OCI-LY1 (cell line): ENCODE measurements around the gene PC.

Source experiments
- H2AFZ ChIP-seq: fragments of 200-600 bp; sonication (generic), shearing (Covaris generic); 2 replicates; pipeline ENCODE4 v1.6.0; 2014; ENCODE audit warnings: antibody characterized with exemption, mild to moderate bottlenecking, low read length
- H3F3A ChIP-seq: fragments of 200-600 bp; sonication (generic), shearing (Covaris generic); 2 replicates; pipeline ENCODE4 v1.6.0; 2014; ENCODE audit warnings: mild to moderate bottlenecking, antibody characterized with exemption, low read length, moderate library complexity; ENCODE audit not compliant: insufficient read depth
- H3K27ac ChIP-seq: fragments of 200-600 bp; sonication (generic); 2 replicates; pipeline ENCODE4 v1.5.1; 2014; ENCODE audit warnings: low read length, mixed run types, mild to moderate bottlenecking, low read depth; ENCODE audit not compliant: poor library complexity, severe bottlenecking
- H3K27me3 ChIP-seq: fragments of 200-600 bp; sonication (generic); 2 replicates; pipeline ENCODE4 v1.6.0; 2014; ENCODE audit warnings: antibody characterized with exemption, mild to moderate bottlenecking, low read length, moderate library complexity; ENCODE audit not compliant: insufficient read depth
- H3K36me3 ChIP-seq: fragments of 200-600 bp; sonication (generic); 2 replicates; pipeline ENCODE4 v1.6.1; 2014; ENCODE audit warnings: mild to moderate bottlenecking, antibody characterized with exemption, low read length, moderate library complexity, mixed read lengths; ENCODE audit not compliant: insufficient read depth
- H3K4me1 ChIP-seq: fragments of 200-600 bp; sonication (generic); 2 replicates; pipeline ENCODE4 v1.5.1; 2014; ENCODE audit warnings: mild to moderate bottlenecking, low read length, moderate library complexity; ENCODE audit not compliant: insufficient read depth, severe bottlenecking
- H3K4me2 ChIP-seq: fragments of 200-600 bp; sonication (generic), shearing (Covaris generic); 2 replicates; pipeline ENCODE4 v1.6.1; 2014; ENCODE audit warnings: low read length
- H3K4me3 ChIP-seq: fragments of 200-600 bp; sonication (generic); 2 replicates; pipeline ENCODE4 v1.5.1; 2014; ENCODE audit warnings: low read length, low read depth, mild to moderate bottlenecking, mixed read lengths; ENCODE audit not compliant: poor library complexity, severe bottlenecking
- H3K79me2 ChIP-seq: fragments of 200-600 bp; shearing (Covaris generic); 2 replicates; pipeline ENCODE4 v1.6.1; 2016; ENCODE audit warnings: mixed run types, low read length, mixed read lengths; ENCODE audit not compliant: insufficient read depth
- H3K9ac ChIP-seq: fragments of 200-600 bp; sonication (generic), shearing (Covaris generic); 2 replicates; pipeline ENCODE4 v1.6.1; 2014; ENCODE audit warnings: mild to moderate bottlenecking, low read length, mixed read lengths
- H3K9me2 ChIP-seq: fragments of 200-600 bp; sonication (generic), shearing (Covaris generic); 2 replicates; pipeline ENCODE4 v1.6.1; 2014; ENCODE audit warnings: low read depth, mild to moderate bottlenecking, low read length, mixed read lengths
- H3K9me3 ChIP-seq: fragments of 200-600 bp; shearing (Covaris generic); 2 replicates; pipeline ENCODE4 v1.6.1; 2014; ENCODE audit warnings: low read length, mixed read lengths
- H4K20me1 ChIP-seq: fragments of 200-600 bp; sonication (generic), shearing (Covaris generic); 2 replicates; pipeline ENCODE4 v1.6.0; 2016; ENCODE audit warnings: mild to moderate bottlenecking, low read length; ENCODE audit not compliant: insufficient read depth
- EZH2 ChIP-seq: fragments of 200-600 bp; sonication (generic), shearing (Covaris generic); IDR thresholded peaks from 2 replicates; pipeline ENCODE4 v1.8.0; 2017; ENCODE audit warnings: borderline replicate concordance, mixed run types, mild to moderate bottlenecking, antibody characterized with exemption, low read length, moderate library complexity, mixed read lengths
- TF ChIP-seq, protein P1 (sequence below): fragments of 200-600 bp; sonication (generic), shearing (Covaris generic); IDR thresholded peaks from 2 replicates; pipeline ENCODE4 v1.5.1; 2017; ENCODE audit warnings: mild to moderate bottlenecking, antibody characterized with exemption, low read length, moderate library complexity, mixed read lengths

Gene PC

GRCh38 chr11:66879999-66880398, 78.2 kb downstream of the PC start:
- no peak overlapping the region for H2AFZ ChIP-seq
- no peaks in the 10 kb centered on the region for H3K36me3 ChIP-seq
- no peak overlapping the region for H3K27ac ChIP-seq
- H3K9me2 ChIP-seq: no peaks in the 10 kb centered on the region
- H3K9me3 ChIP-seq: no peaks in the 10 kb centered on the region
- no peaks in the 10 kb centered on the region for H4K20me1 ChIP-seq
- H3K79me2 ChIP-seq: no peaks in the 10 kb centered on the region
- no peaks in the 10 kb centered on the region for H3K4me1 ChIP-seq
- H3F3A ChIP-seq: no peaks in the 10 kb centered on the region
- no peak for TF ChIP-seq EZH2
- TF ChIP-seq, protein P1, sequence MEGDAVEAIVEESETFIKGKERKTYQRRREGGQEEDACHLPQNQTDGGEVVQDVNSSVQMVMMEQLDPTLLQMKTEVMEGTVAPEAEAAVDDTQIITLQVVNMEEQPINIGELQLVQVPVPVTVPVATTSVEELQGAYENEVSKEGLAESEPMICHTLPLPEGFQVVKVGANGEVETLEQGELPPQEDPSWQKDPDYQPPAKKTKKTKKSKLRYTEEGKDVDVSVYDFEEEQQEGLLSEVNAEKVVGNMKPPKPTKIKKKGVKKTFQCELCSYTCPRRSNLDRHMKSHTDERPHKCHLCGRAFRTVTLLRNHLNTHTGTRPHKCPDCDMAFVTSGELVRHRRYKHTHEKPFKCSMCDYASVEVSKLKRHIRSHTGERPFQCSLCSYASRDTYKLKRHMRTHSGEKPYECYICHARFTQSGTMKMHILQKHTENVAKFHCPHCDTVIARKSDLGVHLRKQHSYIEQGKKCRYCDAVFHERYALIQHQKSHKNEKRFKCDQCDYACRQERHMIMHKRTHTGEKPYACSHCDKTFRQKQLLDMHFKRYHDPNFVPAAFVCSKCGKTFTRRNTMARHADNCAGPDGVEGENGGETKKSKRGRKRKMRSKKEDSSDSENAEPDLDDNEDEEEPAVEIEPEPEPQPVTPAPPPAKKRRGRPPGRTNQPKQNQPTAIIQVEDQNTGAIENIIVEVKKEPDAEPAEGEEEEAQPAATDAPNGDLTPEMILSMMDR: no peak
- no peak overlapping the region for H3K4me2 ChIP-seq
- H3K9ac ChIP-seq: no peak overlapping the region
- H3K4me3 ChIP-seq: no peak overlapping the region
- H3K27me3 ChIP-seq: no peaks in the 10 kb centered on the region; the same call in 1 of the 2 replicates

DNA sequence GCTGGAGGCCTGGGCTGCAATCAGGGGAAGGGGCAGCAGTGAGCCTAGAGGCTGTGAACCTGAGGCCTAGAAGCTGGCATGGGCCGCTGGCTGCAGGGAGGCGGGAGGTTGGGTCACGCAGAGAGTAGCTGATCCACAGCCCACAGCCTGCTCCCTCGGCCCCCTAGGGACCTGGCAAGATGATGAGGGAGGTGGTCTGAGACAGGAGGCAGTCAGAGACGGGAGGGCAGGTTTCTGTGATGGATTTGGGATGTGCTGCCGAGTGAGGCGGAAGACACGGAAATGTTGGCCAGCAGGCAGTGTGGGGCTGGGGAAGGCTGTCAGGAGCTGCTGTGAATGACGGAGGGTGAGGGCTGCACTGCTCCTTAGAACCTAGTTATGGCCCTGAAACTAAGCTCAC, 78.6 kb downstream of the PC start:
- Histone ChIP-seq H3K27me3 (no peaks in the 10 kb centered on the region; the same call in 1 of the 2 replicates), H3K4me2 (no peak overlapping the region), H3K36me3 (no peaks in the 10 kb centered on the region), H2AFZ (no peak overlapping the region), H3K9ac (no peak overlapping the region), H4K20me1 (no peaks in the 10 kb centered on the region), H3K79me2 (no peaks in the 10 kb centered on the region), H3K4me3 (no peak overlapping the region), H3K27ac (no peak overlapping the region), H3K4me1 (no peaks in the 10 kb centered on the region), H3K9me3 (no peaks in the 10 kb centered on the region), H3F3A (no peaks in the 10 kb centered on the region), H3K9me2 (no peaks in the 10 kb centered on the region)
- TF ChIP-seq, protein P1: no peak
- TF ChIP-seq EZH2: no peak

DNA sequence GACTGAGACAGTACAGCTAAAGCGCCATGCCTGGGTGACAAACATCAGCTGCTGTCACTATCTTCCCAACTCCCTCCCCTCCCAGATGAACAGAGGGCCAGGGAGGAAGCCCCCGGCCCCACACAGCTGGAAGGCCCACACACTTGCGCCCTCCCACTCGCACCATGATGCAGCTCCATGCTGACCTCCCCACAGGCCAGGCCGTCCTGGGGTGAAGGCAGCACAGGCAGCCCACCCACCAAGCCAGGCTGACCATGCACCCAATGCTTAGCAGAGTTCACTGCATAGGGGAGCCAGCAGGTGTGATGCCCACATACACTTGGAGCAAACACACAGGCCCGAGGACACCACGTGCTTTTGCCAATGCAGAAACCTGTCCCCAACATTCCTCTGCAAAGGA, 79.2 kb downstream of the PC start:
- Histone ChIP-seq H3K27me3 (peaks cover 5% of the 10 kb centered on the region; the same call in 1 of the 2 replicates), H3K27ac (no peak overlapping the region), H3K9ac (no peak overlapping the region), H3K9me3 (no peaks in the 10 kb centered on the region), H3K9me2 (no peaks in the 10 kb centered on the region), H3K4me1 (no peaks in the 10 kb centered on the region), H3K79me2 (no peaks in the 10 kb centered on the region), H3F3A (no peaks in the 10 kb centered on the region), H3K4me3 (no peak overlapping the region), H3K4me2 (no peak overlapping the region), H4K20me1 (no peaks in the 10 kb centered on the region), H3K36me3 (no peaks in the 10 kb centered on the region), H2AFZ (no peak overlapping the region)
- TF ChIP-seq, protein P1: no peak
- TF ChIP-seq EZH2: no peak
